Measurements from ENCODE around the gene TMEM107.
"Not testable (repeated sequence)": the region's sequence is repeated elsewhere in the genome, so short reads cannot be mapped to it uniquely, and the experiment has no call there.

Gene TMEM107

GRCh38 chr17:8176197-8176940 is at the start of gene TMEM107:
TSS of gene TMEM107 (minus strand) at chr17:8176380. CDS start at chr17:8176286, 94 bp downstream.
- peak within 1 kb of the TSS; percentile 71 for H3K4me3 ChIP-seq (ENCODE audit: low read depth, low read length)

- H3K4me3 ChIP-seq (ENCODE audit: low read depth, low read length): no peak overlapping the region
These were observed 49.0 kb upstream of the TMEM107 start for GRCh38 chr17:8224891-8225812.

- H3K4me3 ChIP-seq (ENCODE audit: low read depth, low read length): peak overlapping the region; percentile 92
These were observed 47.4 kb upstream of the TMEM107 start for GRCh38 chr17:8223356-8224126.

GRCh38 chr17:8222630-8223355 is 46.6 kb upstream of the TMEM107 start:
- H3K4me3 ChIP-seq (ENCODE audit: low read depth, low read length): peak overlapping the region; percentile 92

GRCh38 chr17:8222380-8222629 is 46.1 kb upstream of the TMEM107 start:
- peak overlapping the region; percentile 92 for H3K4me3 ChIP-seq (ENCODE audit: low read depth, low read length)

GRCh38 chr17:8221663-8222379 is 45.6 kb upstream of the TMEM107 start:
- H3K4me3 ChIP-seq (ENCODE audit: low read depth, low read length): peak overlapping the region; percentile 92

GRCh38 chr17:8220783-8221662 is 44.8 kb upstream of the TMEM107 start:
- peak overlapping the region; percentile 92 for H3K4me3 ChIP-seq (ENCODE audit: low read depth, low read length)

GRCh38 chr17:8214000-8214399 is 37.8 kb upstream of the TMEM107 start:
- H3K4me3 ChIP-seq (ENCODE audit: low read depth, low read length): not testable (repeated sequence)

GRCh38 chr17:8212312-8213180 is 36.4 kb upstream of the TMEM107 start:
- H3K4me3 ChIP-seq (ENCODE audit: low read depth, low read length): no peak overlapping the region

GRCh38 chr17:8210761-8211458 is 34.7 kb upstream of the TMEM107 start:
- H3K4me3 ChIP-seq (ENCODE audit: low read depth, low read length): peak overlapping the region; percentile 92

- peak within 1 kb of the TSS; percentile 92 for H3K4me3 ChIP-seq (ENCODE audit: low read depth, low read length)
These were observed 34.0 kb upstream of the TMEM107 start, which contains the start of gene AURKB for GRCh38 chr17:8209907-8210760. TSS of gene AURKB (minus strand) at chr17:8210575. CDS start at chr17:8210224, 351 bp downstream.

- H3K4me3 ChIP-seq (ENCODE audit: low read depth, low read length): no peak overlapping the region
These were observed 30.4 kb upstream of the TMEM107 start for GRCh38 chr17:8206536-8206935.

- H3K4me3 ChIP-seq (ENCODE audit: low read depth, low read length): no peak overlapping the region
These were observed 28.8 kb upstream of the TMEM107 start for GRCh38 chr17:8204761-8205555.

- peak overlapping the region; percentile 21 for H3K4me3 ChIP-seq (ENCODE audit: low read depth, low read length)
These were observed 16.1 kb upstream of the TMEM107 start for GRCh38 chr17:8192070-8192815.

- H3K4me3 ChIP-seq (ENCODE audit: low read depth, low read length): no peak overlapping the region
These were observed 14.3 kb upstream of the TMEM107 start for GRCh38 chr17:8190506-8190905.
